Activated CD8-positive, alpha-beta T cell treated with anti-CD3 and anti-CD28 coated beads for 36 hours (primary cell): ENCODE results near the gene IL31RA. TPM values are rescaled to one million over a fixed set of nuclear protein-coding genes. Genes with fewer than 3 reads are reported as not detected.
A peak's percentile ranks its signal among the peaks of the same experiment; 100 is the strongest.
"Not testable (repeated sequence)": the region's sequence is repeated elsewhere in the genome, so short reads cannot be mapped to it uniquely, and the experiment has no call there.

Experiments
- ATAC-seq: fragments of 200-7000 bp; cut with Tn5 transposase; one replicate; pipeline ENCODE4 v1.10.0; 2021; ENCODE audit warnings: mild to moderate bottlenecking, moderate library complexity
- CTCF ChIA-PET: fragments of 350-600 bp; sonication (Branson Sonifier 250); formaldehyde crosslinking; loops from one replicate; lab custom pipeline; 2021; ENCODE audit warnings: antibody characterized with exemption; lab: Charles Lee
- POLR2A ChIA-PET: fragments of 350-600 bp; sonication (Branson Sonifier 250); formaldehyde crosslinking; loops from one replicate; lab custom pipeline; 2021; ENCODE audit warnings: antibody characterized with exemption; lab: Charles Lee
- DNase-seq: peaks from one replicate; pipeline ENCODE4 v3.0.0-alpha.2; 2020
- H3K27ac Mint-ChIP-seq: one replicate; pipeline ENCODE4 v1.8.0; 2021; ENCODE audit warnings: mild to moderate bottlenecking, mixed read lengths
- H3K27me3 Mint-ChIP-seq: one replicate; pipeline ENCODE4 v1.8.0; 2021; ENCODE audit warnings: mixed read lengths
- H3K36me3 Mint-ChIP-seq: one replicate; pipeline ENCODE4 v1.8.0; 2021; ENCODE audit warnings: low read depth, mixed read lengths
- H3K4me1 Mint-ChIP-seq: one replicate; pipeline ENCODE4 v1.8.0; 2021; ENCODE audit warnings: low read depth, mixed read lengths
- H3K4me3 Mint-ChIP-seq: one replicate; pipeline ENCODE4 v1.8.0; 2021; ENCODE audit warnings: mild to moderate bottlenecking, moderate library complexity, mixed read lengths
- H3K9me3 Mint-ChIP-seq: one replicate; pipeline ENCODE4 v1.8.0; 2021; ENCODE audit warnings: mixed read lengths
- intact Hi-C: fragments of 100-400 bp; cut with micrococcal nuclease; formaldehyde crosslinking; loops from one replicate; pipeline ENCODE4 v1.10.0; 2022
- total RNA-seq, 2 experiments: library from RNA; stranded (reverse); gene quantifications; one replicate each; pipeline ENCODE4 v1.2.3, GENCODE V29; 2021
- TF ChIP-seq, protein P1 (sequence below): fragments of 200-600 bp; IDR thresholded peaks from one replicate; pipeline ENCODE4 v1.8.0; 2022; ENCODE audit warnings: antibody characterized with exemption, mild to moderate bottlenecking

IL31RA gene
- total RNA-seq = not detected

DNA sequence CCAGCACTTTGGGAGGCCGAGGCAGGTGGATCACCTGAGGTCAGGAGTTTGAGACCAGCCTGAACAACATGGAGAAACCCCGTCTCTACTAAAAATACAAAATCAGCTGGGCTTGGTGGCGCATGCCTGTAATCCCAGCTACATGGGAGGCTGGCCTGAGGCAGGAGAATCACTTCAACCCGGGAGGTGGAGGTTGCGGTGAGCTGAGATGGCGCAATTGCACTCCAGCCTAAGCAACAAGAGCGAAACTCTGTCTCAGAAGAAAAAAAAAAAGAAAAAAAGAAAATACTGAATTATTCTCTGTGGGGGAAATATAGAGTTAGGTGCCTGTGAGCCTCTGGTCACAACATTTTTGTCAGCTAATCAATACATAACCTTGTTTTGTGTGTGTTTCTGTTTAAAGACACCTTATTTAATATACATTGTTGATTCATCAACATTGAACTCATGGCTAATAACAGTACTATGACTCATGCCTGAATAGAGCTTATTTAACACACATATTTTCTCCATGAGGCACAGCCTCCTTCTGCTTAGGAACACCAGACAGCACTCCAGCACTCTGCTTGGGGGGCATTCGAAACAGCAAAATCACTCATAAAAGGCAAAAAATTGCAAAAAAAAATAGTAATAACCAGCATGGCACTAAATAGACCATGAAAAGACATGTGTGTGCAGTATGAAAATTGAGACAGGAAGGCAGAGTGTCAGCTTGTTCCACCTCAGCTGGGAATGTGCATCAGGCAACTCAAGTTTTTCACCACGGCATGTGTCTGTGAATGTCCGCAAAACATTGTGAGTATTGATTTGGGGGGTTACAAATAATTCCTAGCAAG is at the start of gene IL31RA:
Gene IL31RA, plus strand, starts transcription at position 519 of the 836 bp plus-strand sequence. Its CDS starts 214 bp downstream, at position 733.
- Mint-ChIP-seq H3K9me3 (no peaks in the 10 kb centered on the region), H3K36me3 (no peaks in the 10 kb centered on the region), H3K27ac (no peak within 1 kb of the TSS), H3K27me3 (peaks cover 6% of the 10 kb centered on the region), H3K4me3 (no peak within 1 kb of the TSS), H3K4me1 (peaks cover 16% of the 10 kb centered on the region)
- TF ChIP-seq, protein P1, sequence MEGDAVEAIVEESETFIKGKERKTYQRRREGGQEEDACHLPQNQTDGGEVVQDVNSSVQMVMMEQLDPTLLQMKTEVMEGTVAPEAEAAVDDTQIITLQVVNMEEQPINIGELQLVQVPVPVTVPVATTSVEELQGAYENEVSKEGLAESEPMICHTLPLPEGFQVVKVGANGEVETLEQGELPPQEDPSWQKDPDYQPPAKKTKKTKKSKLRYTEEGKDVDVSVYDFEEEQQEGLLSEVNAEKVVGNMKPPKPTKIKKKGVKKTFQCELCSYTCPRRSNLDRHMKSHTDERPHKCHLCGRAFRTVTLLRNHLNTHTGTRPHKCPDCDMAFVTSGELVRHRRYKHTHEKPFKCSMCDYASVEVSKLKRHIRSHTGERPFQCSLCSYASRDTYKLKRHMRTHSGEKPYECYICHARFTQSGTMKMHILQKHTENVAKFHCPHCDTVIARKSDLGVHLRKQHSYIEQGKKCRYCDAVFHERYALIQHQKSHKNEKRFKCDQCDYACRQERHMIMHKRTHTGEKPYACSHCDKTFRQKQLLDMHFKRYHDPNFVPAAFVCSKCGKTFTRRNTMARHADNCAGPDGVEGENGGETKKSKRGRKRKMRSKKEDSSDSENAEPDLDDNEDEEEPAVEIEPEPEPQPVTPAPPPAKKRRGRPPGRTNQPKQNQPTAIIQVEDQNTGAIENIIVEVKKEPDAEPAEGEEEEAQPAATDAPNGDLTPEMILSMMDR = no peak
- ChIA-PET POLR2A (interaction anchor here (0.6 kb wide), 1 partner anchor 363 kb away, joined by 3 read pairs; no protein-coding TSS in a partner anchor), CTCF (no interaction called here)
- ATAC-seq (peak; percentile 28), DNase-seq (no peak)
- intact Hi-C loops = no loop called here

DNA sequence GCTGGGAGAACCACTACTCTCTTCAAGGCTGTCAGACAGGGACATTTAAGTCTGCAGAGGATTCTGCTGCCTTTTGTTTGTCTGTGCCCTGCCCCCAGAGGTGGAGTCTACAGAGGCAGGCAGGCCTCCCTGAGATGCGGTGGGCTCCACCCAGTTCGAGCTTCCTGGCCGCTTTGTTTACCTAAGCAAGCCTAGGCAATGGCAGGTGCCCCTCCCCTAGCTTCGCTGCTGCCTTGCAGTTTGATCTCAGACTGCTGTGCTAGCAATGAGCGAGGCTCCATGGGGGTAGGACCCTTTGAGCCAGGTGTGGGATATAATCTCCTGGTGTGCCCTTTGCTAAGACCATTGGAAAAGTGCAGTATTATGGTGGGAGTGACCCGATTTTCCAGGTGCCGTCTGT is 42.3 kb upstream of the IL31RA start:
- H3K36me3 Mint-ChIP-seq, intact Hi-C loops, H3K27me3 Mint-ChIP-seq, DNase-seq, ATAC-seq, H3K4me3 Mint-ChIP-seq, H3K9me3 Mint-ChIP-seq, H3K27ac Mint-ChIP-seq, H3K4me1 Mint-ChIP-seq, POLR2A ChIA-PET, CTCF ChIA-PET: not testable (repeated sequence)

DNA sequence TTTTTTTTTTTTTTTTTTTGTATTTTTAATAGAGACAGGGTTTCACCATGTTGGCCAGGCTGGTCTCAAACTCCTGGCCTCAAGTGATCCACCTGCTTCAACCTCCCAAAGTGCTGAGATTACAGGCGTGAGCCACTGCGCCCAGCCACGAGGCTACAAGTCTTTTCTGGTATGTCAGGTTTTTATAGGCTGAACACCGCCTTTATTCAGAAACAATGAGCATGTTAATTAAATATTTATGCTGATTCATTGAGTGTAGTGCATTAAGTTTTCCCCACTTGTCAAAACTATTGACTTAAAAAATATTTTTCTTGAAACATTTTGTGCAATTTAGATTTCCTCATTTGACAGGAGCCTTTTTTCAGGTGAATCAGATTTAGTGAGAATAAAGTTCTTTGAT is 35.2 kb upstream of the IL31RA start:
- CTCF ChIA-PET, H3K27ac Mint-ChIP-seq, H3K4me3 Mint-ChIP-seq, H3K36me3 Mint-ChIP-seq, H3K9me3 Mint-ChIP-seq, intact Hi-C loops, DNase-seq, POLR2A ChIA-PET, H3K4me1 Mint-ChIP-seq, ATAC-seq: not testable (repeated sequence)
- peaks cover 18% of the 10 kb centered on the region for H3K27me3 Mint-ChIP-seq

DNA sequence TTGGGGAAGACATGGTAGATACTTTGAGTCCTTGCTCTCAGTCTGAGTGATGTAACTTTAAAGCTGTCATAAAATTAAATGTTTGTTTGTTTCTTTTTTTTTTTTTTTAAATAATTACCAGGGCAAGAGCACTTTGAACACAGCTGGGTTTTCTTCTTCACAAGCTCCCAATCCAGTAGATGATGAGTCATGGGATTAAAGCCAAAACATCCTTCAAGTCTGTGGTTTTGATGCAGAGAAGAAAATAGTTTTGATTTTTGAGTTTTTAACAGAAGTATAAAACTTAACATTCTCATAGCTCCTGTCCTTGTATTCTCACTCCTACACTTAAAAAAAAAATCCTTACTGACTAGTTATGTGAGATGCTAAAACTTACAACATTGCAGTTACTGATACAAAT is 34.8 kb upstream of the IL31RA start:
- DNase-seq = no peak
- Mint-ChIP-seq H3K27me3 (peaks cover 22% of the 10 kb centered on the region), H3K36me3 (no peaks in the 10 kb centered on the region)

DNA sequence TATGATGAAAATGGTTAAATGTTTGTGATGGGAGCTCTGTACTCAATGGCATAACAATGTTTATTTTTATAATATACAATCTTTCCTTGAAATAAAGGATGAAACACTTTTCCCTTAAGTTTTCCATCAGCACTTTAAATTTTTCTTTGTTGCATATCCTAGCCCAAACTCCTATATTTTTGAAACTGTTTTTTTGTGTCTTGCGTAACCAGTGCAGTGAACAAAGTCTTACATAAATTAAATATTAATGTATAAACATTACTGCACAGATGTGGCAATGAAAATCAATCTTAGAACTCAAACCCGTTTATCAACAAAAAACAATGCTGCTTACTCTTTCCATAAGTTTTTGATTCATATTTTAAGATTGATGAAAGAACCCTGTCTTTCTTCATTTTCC is 34.1 kb upstream of the IL31RA start:
- H3K36me3 Mint-ChIP-seq = no peaks in the 10 kb centered on the region
- no peak for ATAC-seq

More for the DNA sequence above, 34.8 kb upstream of the IL31RA start:
- ChIA-PET CTCF (no interaction called here), POLR2A (no interaction called here)
- TF ChIP-seq, protein P1 = no peak
- peaks cover 1% of the 10 kb centered on the region for H3K4me1 Mint-ChIP-seq
- no peak for ATAC-seq
- intact Hi-C loops = no loop called here
- H3K27ac Mint-ChIP-seq = no peak overlapping the region
- H3K4me3 Mint-ChIP-seq = no peak overlapping the region
- no peaks in the 10 kb centered on the region for H3K9me3 Mint-ChIP-seq

More for the DNA sequence above, 34.1 kb upstream of the IL31RA start:
- Mint-ChIP-seq H3K9me3 (no peaks in the 10 kb centered on the region), H3K27ac (no peak overlapping the region), H3K27me3 (peaks cover 25% of the 10 kb centered on the region), H3K4me3 (no peak overlapping the region), H3K4me1 (peaks cover 4% of the 10 kb centered on the region)
- TF ChIP-seq, protein P1 = no peak
- intact Hi-C loops = no loop called here
- ChIA-PET POLR2A (no interaction called here), CTCF (no interaction called here)
- no peak for DNase-seq
